ENCODE data around the gene KCNH8. TPM values are rescaled to one million over a fixed set of nuclear protein-coding genes. Genes with fewer than 3 reads are reported as not detected.

KCNH8 gene
- total RNA-seq, 1 experiment from 2014 or later, result 0.12 TPM

- Histone ChIP-seq H3K27ac (ENCODE audit: low read depth, low read length) (no peak overlapping the region), H3K79me2 (ENCODE audit: insufficient read depth, low read length) (no peaks in the 10 kb centered on the region), H2AFZ (ENCODE audit: low read depth, low read length, poor library complexity, severe bottlenecking) (no peak overlapping the region), H3K36me3 (ENCODE audit: control insufficient read depth in 1 of 2, insufficient read depth in 2 of 2, low read length in 2 of 2) (no peaks in the 10 kb centered on the region), H3K4me1 (ENCODE audit: control insufficient read depth in 1 of 2, insufficient read depth in 2 of 2, low read length in 2 of 2) (no peaks in the 10 kb centered on the region), H3K9ac (ENCODE audit: low read length) (no peak overlapping the region), H3K4me3 (replicated peaks in 1 of 2; ENCODE audit: low read depth in 1 of 2, low read length in 2 of 2) (no peak overlapping the region), H4K20me1 (ENCODE audit: insufficient read depth) (no peaks in the 10 kb centered on the region), H3K9me2 (ENCODE audit: insufficient read depth) (no peaks in the 10 kb centered on the region), H3K27me3 (ENCODE audit: insufficient read depth, low read length) (no peaks in the 10 kb centered on the region), H3K4me2 (ENCODE audit: low read length) (no peak overlapping the region), H3K9me3 (ENCODE audit: control insufficient read depth in 1 of 2, insufficient read depth in 1 of 2, low read depth in 1 of 2, low read length in 2 of 2) (peaks cover 3 to 9% of the 10 kb centered on the region in 2 experiments; a peak in 2 of 4 replicates)
- ATAC-seq (no peak), DNase-seq (ENCODE audit: low read depth, low spot score) (no peak)
- ChIA-PET RAD21 (ENCODE audit: low non-redundant PET in 1 of 2, low total read pairs in 2 of 2, uncharacterized antibody in 2 of 2, unreplicated experiment in 2 of 2) (no interaction called here), CTCF (no interaction called here), POLR2A (no interaction called here)
- BruUV-seq (replicated peaks), result no TSS peak
- no peak for TF ChIP-seq JUND (IDR thresholded peaks at IDR 0.05)
- no peak for TF ChIP-seq CTCF (IDR thresholded peaks at IDR 0.05 in 2 of 3, conservative IDR thresholded peaks at IDR 0.05 in 1 of 3; ENCODE audit: borderline replicate concordance in 1 of 3, insufficient read depth in 1 of 3, low read depth in 2 of 3, low read length in 2 of 3)
- TF ChIP-seq YY1 (IDR thresholded peaks at IDR 0.05; ENCODE audit: extremely low read depth, insufficient replicate concordance, low read depth, low read length), result no peak
- no peak for TF ChIP-seq SRF (IDR thresholded peaks at IDR 0.05; ENCODE audit: low read depth)
- TF ChIP-seq CBX3 (IDR thresholded peaks at IDR 0.05; ENCODE audit: low read depth), result no peak
- intact Hi-C loops (cut with micrococcal nuclease), result no loop called here
Observed at GRCh38 chr3:19105826-19106225, 42.5 kb upstream of the KCNH8 start.

DNA sequence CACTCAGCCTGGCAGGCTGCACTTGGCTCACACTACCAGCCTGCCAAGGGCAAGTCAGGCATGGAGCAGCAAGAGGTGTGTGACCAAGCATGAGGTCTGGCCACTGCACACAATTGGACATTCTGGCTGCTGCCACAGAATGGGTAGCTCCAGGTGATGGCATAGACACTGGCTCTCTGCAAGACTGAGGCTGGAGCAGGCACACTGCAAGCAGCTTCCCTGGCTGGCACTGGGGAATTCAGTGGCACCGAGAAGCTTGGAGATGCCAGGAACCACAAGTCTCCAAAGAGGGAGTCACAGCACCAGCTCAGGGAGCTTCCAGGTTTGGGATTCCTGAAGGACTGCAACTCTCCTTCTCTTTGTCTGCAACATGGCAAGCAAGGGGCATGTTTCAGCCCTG lies 42.0 kb upstream of the KCNH8 start:
- H3K27me3 ChIP-seq (ENCODE audit: insufficient read depth, low read length), result no peaks in the 10 kb centered on the region
- POLR2A ChIA-PET, result no interaction called here
- no peak overlapping the region for H3K27ac ChIP-seq (ENCODE audit: low read depth, low read length)
- no peak overlapping the region for H3K9ac ChIP-seq (ENCODE audit: low read length)
- H3K4me1 ChIP-seq (ENCODE audit: control insufficient read depth in 1 of 2, insufficient read depth in 2 of 2, low read length in 2 of 2), result no peaks in the 10 kb centered on the region
- RAD21 ChIA-PET (ENCODE audit: low non-redundant PET in 1 of 2, low total read pairs in 2 of 2, uncharacterized antibody in 2 of 2, unreplicated experiment in 2 of 2), result no interaction called here
- no peak for DNase-seq (ENCODE audit: low read depth, low spot score)
- no peaks in the 10 kb centered on the region for H3K79me2 ChIP-seq (ENCODE audit: insufficient read depth, low read length)
- CTCF ChIA-PET, result no interaction called here
- ATAC-seq, result no peak
- BruUV-seq (replicated peaks), result no TSS peak
- peaks cover 3 to 9% of the 10 kb centered on the region in 2 experiments; a peak in 2 of 4 replicates for H3K9me3 ChIP-seq (ENCODE audit: control insufficient read depth in 1 of 2, insufficient read depth in 1 of 2, low read depth in 1 of 2, low read length in 2 of 2)
- no peaks in the 10 kb centered on the region for H3K36me3 ChIP-seq (ENCODE audit: control insufficient read depth in 1 of 2, insufficient read depth in 2 of 2, low read length in 2 of 2)
- H2AFZ ChIP-seq (ENCODE audit: low read depth, low read length, poor library complexity, severe bottlenecking), result no peak overlapping the region
- no peaks in the 10 kb centered on the region for H4K20me1 ChIP-seq (ENCODE audit: insufficient read depth)
- intact Hi-C loops (cut with micrococcal nuclease), result no loop called here
- H3K4me2 ChIP-seq (ENCODE audit: low read length), result no peak overlapping the region
- no peaks in the 10 kb centered on the region for H3K9me2 ChIP-seq (ENCODE audit: insufficient read depth)
- no peak for TF ChIP-seq ATF3 (IDR thresholded peaks at IDR 0.05)
- TF ChIP-seq, protein P1, sequence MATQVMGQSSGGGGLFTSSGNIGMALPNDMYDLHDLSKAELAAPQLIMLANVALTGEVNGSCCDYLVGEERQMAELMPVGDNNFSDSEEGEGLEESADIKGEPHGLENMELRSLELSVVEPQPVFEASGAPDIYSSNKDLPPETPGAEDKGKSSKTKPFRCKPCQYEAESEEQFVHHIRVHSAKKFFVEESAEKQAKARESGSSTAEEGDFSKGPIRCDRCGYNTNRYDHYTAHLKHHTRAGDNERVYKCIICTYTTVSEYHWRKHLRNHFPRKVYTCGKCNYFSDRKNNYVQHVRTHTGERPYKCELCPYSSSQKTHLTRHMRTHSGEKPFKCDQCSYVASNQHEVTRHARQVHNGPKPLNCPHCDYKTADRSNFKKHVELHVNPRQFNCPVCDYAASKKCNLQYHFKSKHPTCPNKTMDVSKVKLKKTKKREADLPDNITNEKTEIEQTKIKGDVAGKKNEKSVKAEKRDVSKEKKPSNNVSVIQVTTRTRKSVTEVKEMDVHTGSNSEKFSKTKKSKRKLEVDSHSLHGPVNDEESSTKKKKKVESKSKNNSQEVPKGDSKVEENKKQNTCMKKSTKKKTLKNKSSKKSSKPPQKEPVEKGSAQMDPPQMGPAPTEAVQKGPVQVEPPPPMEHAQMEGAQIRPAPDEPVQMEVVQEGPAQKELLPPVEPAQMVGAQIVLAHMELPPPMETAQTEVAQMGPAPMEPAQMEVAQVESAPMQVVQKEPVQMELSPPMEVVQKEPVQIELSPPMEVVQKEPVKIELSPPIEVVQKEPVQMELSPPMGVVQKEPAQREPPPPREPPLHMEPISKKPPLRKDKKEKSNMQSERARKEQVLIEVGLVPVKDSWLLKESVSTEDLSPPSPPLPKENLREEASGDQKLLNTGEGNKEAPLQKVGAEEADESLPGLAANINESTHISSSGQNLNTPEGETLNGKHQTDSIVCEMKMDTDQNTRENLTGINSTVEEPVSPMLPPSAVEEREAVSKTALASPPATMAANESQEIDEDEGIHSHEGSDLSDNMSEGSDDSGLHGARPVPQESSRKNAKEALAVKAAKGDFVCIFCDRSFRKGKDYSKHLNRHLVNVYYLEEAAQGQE (IDR thresholded peaks at IDR 0.05; ENCODE audit: low read depth), result no peak
- no peak for TF ChIP-seq POLR2A (IDR thresholded peaks at IDR 0.05; ENCODE audit: borderline replicate concordance, extremely low read depth, insufficient read depth, insufficient read length)
- TF ChIP-seq CEBPB (IDR thresholded peaks at IDR 0.05; ENCODE audit: low read depth), result no peak
- TF ChIP-seq EZH2phosphoT487 (IDR thresholded peaks at IDR 0.05; ENCODE audit: borderline replicate concordance), result no peak
- TF ChIP-seq FOSL1 (IDR thresholded peaks at IDR 0.05; ENCODE audit: low read depth), result no peak
- H3K4me3 ChIP-seq (replicated peaks in 1 of 2; ENCODE audit: low read depth in 1 of 2, low read length in 2 of 2), result no peak overlapping the region

All from HCT116 (cell line).